COLO668 (cell line): ENCODE measurements around the gene SLC26A6.
A peak's percentile ranks its signal among the peaks of the same experiment; 100 is the strongest.

ENCODE experiments used
- DNase-seq: peaks from one replicate; lab custom pipeline; 2025; ENCODE audit not compliant: unreplicated experiment; lab: John Stamatoyannopoulos, UW

SLC26A6 gene

DNA sequence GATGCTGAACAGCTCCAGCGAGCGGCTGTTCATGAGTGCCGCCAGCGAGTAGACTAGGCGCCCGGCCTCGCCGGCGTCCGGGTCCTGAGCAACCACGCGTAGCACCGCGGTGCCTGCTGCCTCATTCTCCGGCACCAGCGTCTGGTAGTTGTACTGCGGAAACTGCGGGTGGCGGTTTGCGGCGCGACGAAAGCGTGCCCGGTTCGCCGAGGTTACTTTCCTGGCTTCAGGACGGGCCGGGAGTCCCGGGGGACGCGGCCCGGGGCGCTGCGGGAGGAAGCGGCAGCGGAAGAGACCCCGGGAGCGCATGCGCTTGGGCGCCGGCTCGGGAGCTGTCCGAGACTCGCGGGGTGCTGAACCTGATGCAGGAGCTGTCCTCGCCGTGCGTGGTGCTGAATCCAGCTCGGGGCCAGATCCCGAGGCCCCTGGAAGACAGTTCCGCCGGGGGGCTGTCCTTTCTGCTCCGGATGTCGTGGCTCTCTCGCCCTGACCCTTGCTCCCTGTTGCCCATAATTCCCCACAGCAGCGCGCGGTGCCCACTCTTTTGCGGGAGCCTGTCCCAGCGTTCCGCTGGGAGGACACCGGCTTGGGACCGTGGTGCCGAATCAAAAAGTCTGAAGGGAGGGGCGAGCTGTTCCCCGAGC is 26.4 kb upstream of the SLC26A6 start:
- DNase-seq, result no peak

DNA sequence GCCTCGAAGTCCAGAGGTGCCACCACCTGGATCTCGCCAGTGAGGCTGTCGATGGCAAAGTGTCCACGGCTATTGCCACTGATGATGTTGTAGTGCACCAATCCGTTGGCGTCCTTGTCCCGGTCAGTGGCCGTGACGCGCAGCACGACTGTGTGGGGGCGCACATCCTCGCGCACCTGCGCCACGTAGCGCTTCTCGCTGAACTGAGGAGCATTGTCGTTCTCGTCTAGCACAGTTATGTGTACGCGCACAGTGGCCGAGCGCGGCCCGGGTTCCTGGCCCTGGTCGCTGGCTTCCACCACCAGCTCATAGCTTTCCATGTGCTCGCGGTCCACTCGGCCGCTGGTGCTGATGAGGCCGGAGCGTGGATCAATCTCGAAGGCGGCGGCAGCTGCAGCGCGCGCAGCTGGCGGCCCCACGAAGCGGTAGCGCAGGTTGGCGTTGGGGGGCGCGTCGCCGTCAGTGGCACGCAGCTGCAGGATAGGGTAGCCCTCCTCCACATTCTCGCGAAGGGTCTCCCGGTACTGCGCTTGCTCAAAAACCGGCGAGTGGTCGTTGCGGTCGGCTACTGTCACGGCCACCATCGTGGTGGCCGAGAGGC is 25.6 kb upstream of the SLC26A6 start:
- DNase-seq, result no peak

DNA sequence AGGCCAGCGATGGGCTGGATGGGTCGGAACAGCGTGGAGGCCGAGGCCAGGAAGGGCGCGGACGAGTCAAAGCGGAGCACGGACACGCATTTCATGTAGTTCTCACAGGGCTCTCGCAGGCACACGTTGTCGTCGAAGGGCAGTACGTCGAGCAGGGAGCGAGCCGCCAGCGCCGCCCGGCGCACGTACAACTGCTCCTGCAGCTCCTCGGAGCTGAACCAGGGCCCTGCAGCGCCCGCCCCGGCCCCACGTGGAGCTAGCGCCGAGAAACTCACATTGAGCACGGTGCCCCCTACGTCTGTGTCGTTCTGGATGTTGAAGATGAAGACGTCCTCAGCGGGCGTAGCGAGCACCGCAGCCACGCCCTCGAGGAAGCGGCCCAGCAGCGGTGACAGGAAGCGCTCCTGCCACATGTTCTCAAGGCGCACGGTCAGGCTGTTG is 21.6 kb upstream of the SLC26A6 start:
- no peak for DNase-seq

DNA sequence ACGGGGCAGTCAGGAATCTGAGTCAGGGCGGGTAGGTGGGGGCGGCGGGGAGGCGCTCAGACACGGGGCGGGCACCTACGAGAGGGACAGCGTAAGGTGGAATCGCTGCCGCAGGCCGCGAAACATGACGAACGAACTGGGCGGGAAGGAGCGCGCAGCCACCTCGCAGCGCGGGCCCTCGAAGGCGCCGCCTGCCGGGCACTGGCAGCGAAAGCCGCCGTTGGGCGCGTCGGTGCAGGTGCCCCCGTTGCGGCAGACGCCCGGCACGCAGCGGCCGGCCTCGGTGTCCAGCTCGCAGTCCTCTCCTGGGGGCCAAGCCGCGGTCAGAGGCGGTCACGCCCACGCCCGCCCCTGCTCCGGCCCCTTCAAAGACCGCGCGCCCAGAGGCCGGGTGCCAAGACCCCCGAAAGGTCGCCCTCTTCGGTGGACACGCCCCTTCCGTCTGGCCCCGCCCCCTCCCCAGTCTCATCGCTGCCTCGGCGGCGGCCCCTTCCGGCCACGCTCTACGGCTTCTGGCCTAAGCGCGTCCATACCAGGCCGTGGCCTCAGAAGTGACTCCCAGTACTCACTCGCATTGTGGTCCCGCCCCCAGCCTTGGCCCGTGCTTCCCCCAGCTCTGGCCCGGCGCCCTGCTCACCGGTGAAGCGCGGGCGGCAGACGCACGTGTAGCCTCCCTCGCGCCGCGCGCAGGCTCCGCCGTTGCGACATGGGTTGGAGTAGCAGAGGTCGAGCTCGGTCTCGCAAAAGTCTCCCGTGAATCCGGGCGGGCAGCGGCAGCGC is 21.0 kb upstream of the SLC26A6 start:
- no peak for DNase-seq

DNA sequence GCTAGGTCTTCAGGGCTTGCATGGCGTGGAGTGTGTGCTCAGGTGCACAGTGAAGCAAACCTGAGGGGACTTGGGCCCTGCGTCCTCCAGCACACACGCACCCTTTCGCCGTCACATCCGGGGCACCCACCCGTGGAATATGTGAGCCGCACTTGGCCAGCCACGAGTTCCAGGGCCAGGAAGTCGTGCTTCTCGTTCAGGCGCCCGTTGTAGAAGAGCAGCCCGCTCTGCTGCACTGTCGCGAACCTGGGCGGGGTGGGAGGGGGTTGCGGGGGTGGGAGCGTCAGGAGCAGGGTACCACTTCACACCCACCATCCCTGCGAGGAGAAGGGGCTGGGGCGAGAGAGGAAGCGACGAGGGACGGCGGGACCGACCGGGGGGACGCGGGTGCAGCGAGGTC is 20.3 kb upstream of the SLC26A6 start:
- no peak for DNase-seq

DNA sequence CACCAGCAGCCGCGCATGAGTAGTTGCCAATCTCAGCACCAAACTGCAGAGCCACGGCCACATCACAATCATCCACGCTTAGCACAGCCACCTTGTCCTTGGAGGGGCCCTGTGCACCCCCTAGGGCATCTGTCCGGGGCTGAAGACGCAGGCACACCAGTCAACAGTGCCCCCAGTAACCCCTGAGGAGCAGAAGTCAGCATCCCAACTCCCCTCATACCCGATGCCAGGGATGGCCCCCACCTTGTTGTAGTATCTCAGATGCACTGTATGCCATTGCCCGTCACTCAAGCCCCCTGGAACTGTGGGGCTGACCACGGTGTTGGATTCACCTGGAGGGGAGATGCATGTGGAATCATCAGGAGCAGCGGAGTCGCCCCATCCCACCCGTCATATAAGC is 19.8 kb upstream of the SLC26A6 start:
- DNase-seq, result no peak

DNA sequence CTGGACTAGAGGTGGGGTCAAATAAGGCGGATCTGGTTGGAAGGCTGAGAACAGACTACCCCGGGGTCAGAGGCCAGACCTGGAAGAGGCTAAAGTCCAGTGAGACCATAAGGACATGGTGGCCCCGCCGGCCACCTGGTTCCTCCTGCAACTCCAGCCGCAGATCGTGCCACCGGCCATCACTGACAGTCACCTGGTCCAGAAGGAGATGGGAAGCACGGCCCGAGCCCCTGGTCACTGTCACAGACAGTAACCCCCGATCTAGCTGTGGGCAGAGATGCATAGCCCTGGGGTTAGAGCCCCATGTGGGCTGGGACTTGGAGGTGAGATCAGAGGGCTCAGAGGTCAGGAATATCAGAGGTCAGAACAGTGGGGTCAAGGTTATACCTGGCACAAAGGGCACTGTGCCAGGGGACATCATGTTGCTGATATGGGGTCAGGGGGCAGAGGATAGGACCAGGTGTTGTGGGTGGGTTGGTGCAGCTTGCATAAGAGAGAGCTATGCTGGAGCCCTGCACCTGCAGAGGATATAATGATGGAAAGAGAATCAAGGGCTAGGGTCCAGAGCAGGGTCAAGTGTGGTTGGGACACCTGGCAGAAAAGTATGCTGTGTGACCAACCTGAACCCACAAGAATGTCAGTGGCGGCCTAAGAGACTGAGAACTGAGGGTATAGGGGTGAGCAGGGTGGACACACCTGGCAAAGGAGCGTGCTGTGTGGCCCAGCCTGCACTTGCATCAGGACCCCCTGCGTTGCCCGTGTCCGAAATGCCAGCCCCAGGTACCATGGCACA is 17.9 kb upstream of the SLC26A6 start:
- DNase-seq, result no peak

DNA sequence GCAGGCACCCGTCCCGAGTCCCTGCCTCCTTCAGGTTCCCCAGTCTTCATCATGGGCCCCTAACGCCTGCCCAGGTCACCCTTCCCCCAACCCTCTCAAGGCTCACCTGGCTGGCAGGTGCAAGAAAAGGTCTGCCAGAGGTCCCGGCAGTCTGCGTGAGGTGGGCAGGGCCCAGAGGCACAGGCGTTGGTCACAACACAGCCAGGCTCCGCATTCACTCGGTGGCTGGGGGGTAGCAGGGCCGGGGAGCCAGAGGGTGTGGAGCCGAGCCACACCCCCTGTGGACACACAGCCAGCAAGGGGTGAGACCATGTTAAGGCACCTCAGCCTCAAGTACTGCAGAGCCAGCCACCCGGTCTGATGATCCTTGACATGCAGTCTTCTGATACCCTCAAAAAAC is 16.5 kb upstream of the SLC26A6 start:
- no peak for DNase-seq

DNA sequence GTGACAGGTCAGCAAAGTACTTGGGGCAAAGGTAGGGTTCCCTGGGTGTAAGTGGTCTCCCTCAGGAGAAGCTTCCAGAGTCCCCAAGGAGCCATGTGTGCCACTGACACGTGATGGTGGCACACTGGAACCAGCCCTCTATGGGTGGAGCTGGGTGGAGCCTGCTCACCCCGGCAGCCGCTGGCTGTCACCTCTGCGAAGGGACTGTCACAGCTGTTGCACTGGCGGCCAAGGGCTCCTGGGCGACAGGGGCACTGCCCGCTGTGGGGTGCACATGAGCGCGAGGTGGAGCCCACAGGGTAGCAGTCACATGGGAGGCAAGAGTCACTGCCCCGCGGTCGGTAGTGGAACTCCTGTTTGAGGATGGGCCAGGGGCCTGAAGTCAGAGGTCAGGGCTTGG is 15.5 kb upstream of the SLC26A6 start:
- DNase-seq, result no peak

DNA sequence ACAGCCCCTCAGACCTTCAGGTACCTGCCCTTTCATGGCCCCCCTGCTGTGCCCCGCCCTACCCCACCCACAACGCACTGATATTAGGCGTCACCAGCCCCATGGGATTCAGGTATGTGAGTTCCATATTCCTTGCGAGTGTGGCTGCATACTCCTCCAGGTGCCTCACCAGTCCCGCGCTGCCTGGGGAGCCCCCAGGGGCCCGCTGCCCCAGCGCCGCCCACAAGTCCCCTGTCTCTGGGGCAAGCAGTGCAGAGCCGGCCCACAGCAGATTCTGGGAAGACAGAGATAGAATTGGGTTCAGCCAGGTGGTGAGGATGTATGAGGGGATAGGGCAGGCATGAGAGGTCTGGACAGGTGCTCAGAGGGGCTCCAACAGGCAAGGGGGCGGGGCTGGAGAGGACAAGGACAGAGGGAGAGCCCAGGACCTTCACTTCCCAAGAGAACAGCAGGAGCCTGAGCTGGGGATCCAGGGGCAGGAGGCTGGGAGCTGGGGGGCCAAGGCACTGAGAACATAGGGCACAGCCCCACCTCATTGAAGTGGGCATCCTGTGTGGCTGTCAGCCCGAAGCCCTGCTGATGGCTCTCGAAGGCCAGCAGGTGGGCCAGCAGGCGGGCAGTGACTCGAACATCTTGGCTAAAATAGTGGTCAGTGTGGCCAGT is 13.1 kb upstream of the SLC26A6 start:
- no peak for DNase-seq

DNA sequence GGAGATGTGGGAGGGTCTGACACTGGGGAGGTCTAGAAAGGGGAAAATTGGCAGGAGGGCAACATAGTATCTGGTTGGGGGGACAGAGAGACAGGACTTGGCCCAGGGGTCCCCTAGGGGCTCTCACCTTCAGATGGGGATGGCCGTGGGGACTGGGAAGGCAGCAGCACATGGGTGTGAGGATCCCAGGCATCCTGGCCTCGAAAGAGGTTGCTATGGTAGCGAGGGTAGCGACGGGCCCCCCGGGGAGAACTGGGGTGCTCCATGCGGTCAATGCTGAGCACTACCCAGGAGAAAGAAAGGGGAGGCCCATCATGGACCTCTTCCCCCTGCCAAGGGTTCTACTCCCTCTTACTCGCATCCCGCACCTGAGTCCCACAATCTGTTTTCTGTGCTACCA is 12.5 kb upstream of the SLC26A6 start:
- DNase-seq, result no peak

DNA sequence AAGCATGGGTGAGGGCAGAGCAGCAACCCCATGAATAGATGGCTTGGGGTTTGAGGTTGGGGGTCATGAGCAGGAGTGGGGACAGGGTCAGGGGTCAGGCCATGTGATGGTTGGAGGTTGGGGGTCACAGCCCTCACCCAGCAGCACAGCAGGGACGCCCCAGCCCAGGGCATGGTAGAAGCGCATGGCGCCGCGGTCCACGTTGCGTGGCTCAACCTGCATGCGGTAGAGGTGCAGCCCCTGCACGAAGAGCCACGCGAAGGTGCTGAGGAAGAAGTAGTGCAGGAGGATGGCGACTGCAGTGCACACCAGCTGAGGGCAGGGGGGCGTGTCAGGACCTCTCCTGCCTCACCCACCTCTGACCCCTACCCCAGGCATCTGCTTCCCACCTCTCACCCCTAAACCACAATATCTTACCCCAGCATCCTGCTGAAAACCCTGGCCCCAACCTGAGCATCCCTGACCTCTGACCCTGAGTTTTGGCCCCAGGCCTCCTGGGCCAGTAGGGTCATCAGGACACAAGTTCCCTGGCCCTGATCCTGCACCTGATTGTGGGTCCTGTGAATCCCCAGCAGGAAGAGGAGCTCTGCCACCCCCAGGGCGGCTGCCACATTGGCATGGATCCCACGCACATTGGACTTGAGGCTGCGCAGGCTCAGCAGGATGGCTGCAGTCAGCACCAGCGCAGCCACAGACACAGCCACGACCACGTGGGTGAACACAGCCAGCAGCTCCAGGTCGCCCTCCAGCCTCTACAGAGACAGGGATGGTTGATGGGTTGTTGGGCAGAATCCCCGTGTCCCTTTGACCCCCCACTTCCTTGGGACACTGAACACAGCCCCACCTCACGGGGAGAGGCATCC is 9.9 kb upstream of the SLC26A6 start:
- no peak for DNase-seq

DNA sequence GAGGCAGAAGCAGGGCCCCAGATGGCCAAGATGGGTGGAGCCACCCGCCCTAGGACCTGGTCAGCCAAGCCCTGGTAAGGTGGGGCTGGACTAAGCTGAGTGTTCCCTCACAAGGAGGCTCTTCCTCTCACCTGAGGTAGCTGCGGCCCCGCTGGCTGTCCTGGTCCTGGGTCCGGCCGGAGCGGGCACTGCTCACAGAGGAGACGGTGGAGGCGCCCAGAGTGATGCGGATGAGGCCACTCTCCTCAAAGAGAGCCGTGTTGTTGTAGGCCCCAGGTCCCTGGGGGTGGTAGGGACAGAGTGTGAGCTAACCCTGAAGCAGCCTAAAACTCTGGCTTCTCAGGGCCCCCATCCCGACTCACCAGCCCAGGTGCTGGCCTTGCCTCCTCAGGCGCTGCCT is 7.3 kb upstream of the SLC26A6 start:
- no peak for DNase-seq

DNA sequence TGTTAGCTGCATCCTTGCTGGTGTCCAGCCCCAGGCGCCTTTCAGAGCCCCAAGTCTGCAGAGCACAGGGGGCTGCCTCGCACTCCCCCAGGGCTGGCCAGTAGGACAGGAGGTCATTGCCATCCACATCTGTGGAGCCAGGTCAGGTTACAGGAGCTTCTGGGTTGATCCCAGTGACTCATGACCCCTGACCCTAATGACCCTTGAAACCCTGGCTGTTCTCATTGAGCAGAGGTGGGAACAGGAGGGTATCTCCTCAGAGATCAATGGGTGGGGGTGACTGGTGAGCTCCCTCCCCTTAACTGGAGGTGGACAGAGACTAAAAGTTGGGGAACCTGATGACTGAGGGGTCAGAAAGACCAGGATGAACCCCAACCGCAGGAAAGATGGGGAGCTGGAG is 6.1 kb upstream of the SLC26A6 start:
- no peak for DNase-seq

DNA sequence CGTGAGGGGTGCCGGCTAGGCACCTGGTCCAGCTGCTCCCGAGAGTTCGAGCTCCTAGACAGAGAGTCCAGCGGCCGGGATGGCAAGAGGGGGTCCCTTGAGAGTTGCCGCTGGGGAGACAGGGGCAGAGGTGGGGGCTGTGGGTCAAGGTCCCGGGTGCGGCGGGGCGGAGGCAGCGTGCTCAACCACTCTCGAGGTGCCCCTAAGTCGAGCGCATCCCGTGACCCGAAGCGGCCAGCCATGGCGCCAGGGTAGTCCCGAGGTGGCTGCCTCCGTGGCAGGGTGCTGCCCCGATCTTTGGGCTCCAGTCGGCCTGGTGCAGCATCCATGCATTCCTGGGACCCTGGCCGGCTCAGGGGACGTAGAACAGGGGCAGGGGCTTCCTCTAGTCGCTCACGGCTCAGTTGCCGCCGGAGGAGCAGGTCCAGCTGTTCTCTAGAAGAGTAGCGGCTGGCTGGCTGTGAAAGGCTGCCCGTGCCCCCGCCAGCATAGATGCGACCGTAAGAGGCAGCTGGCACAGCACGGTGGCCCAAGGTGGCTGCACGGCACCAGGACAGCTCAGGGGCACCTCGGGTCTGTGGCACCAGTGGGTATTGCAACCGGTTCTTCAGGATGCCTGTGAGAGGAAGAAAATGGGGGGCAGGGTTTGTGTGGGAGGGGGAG is 4.8 kb upstream of the SLC26A6 start:
- DNase-seq, result no peak

DNA sequence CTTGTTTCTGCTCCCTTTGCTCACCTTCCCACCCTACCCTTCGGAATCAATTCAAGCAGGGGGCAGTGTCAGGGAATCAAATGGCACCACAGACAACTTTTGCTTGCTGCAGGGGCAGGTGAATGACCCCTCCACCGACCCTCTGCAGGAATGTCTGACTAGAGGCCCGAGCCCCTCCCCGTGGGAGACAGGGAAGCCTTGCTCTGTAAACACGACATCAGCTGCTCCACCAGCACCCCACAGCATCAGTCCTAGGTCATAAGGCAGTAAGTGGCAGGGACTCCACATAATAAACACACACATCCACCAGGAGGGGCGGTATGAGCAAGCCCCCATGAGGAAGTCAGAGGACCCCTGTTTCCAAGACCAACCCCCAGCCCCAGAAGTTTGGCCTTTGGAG is 2.0 kb upstream of the SLC26A6 start:
- no peak for DNase-seq

DNA sequence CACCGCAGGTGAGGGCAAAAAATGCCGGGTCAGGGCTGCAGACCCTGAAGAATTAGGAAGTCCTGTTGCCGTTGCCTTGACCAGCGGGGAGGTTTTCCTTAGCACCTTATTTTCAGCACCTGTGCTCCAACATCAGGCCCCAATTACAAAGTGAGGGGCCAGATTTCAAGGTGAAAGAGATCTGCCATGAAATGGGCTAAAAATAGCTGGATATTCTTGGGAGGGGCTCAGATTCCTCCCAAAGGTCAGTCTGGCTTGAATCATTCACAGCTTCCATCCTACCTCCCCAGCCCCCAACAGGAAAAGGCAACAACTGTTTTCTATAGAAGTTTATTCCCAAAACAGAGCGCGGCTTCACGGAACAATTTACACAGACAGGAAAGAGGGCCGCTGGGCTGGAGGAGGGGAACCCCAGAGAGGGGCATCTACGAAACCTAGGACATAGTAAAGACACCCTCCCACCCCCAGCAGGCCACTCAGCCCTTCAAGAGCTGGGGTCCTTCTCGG is 941 bp upstream of the SLC26A6 start:
- DNase-seq, result no peak

DNA sequence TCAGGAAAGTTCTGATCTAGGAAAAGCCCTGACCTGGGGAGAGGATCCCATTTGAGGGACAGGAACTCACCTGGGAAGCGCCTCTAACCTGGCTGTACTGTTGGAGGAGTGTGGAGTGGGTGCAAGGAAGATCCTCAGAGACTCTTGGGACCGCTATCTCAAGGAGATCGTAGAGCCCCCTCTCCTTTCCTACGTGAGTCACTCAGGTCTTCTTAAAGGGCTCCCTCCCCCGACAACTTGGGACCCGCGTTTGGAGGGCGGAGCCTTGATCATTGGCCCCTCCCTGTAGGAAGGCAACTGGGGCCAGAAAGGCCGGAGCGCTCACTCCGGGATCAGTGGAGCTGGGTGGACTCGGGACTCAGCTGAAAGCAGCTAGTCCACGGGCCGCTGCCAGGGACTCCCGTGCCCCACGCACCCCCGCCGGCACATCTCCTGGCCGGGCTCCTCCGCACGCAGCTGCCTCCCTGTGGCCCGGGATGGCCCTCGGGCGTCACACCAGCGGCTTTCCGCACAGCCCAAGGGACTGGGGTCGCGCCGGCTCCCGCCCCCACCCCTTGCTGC is 520 bp downstream of the SLC26A6 start:
- peak; percentile 37 for DNase-seq

DNA sequence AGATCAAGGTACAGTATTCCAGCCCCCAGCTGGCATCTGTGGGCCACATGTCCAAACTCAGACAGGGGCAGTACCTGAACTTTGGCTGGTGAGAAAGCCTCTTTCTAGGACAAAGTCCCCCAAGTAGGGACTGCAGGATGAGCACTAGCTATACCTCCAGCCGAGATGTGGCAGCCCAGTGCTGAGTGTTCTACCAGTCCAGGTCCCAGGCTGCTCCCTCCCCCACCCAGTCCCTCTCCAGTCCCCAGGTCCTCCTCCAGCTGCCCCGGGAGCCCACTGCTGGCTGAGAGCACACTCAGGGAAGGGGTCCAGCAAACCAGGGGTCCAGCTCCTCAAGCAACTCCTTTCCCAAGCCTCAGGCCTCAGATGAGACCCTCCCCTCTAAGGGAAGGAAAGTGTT is 1.5 kb downstream of the SLC26A6 start:
- DNase-seq, result no peak
